H9 (cell line): ENCODE results near the gene KIF16B. TPM values are rescaled to one million over a fixed set of nuclear protein-coding genes. Genes with fewer than 3 reads are reported as not detected.
A peak's percentile ranks its signal among the peaks of the same experiment; 100 is the strongest.

Source experiments
- DNase-seq: peaks from one replicate; pipeline ENCODE4 v3.0.0-alpha.2; 2017
- H2AFZ ChIP-seq: one replicate; pipeline ENCODE4 v1.6.1; 2013; ENCODE audit warnings: mild to moderate bottlenecking, low read length, control low read depth, moderate library complexity
- H2AK5ac ChIP-seq: 2 replicates; pipeline ENCODE4 v1.6.1; 2013; ENCODE audit warnings: low read length, control low read depth, mixed read lengths; ENCODE audit not compliant: insufficient read length
- H2BK120ac ChIP-seq: one replicate; pipeline ENCODE4 v1.6.1; 2013; ENCODE audit warnings: low read depth, mild to moderate bottlenecking, low read length, control low read depth, inconsistent platforms; ENCODE audit not compliant: poor library complexity, severe bottlenecking
- H2BK12ac ChIP-seq: 2 replicates; pipeline ENCODE4 v1.6.1; 2013; ENCODE audit warnings: low read length, control low read depth, mixed read lengths, low read depth; ENCODE audit not compliant: insufficient read length
- H2BK15ac ChIP-seq: 2 replicates; pipeline ENCODE4 v1.6.1; 2013; ENCODE audit warnings: low read depth, low read length, control low read depth
- H2BK20ac ChIP-seq: one replicate; pipeline ENCODE4 v1.6.1; 2013; ENCODE audit warnings: low read depth, mild to moderate bottlenecking, low read length, control low read depth, inconsistent platforms; ENCODE audit not compliant: poor library complexity, severe bottlenecking
- H2BK5ac ChIP-seq: 2 replicates; pipeline ENCODE4 v1.6.1; 2013; ENCODE audit warnings: low read length, control low read depth, mixed read lengths; ENCODE audit not compliant: insufficient read length
- H3K14ac ChIP-seq: 2 replicates; pipeline ENCODE4 v1.6.1; 2013; ENCODE audit warnings: low read length, control low read depth; ENCODE audit not compliant: insufficient read depth
- H3K18ac ChIP-seq: 2 replicates; pipeline ENCODE4 v1.6.1; 2013; ENCODE audit warnings: low read depth, mild to moderate bottlenecking, mixed read lengths, low read length, control low read depth; ENCODE audit not compliant: insufficient read length
- H3K23ac ChIP-seq: 2 replicates; pipeline ENCODE4 v1.6.1; 2013; ENCODE audit warnings: low read length, control low read depth, mixed read lengths, low read depth; ENCODE audit not compliant: insufficient read length
- H3K23me2 ChIP-seq: 2 replicates; pipeline ENCODE4 v1.6.1; 2013; ENCODE audit warnings: low read depth, mild to moderate bottlenecking, mixed read lengths, low read length, control low read depth; ENCODE audit not compliant: insufficient read length, poor library complexity, severe bottlenecking
- H3K27ac ChIP-seq: 2 replicates; pipeline ENCODE4 v1.5.1; 2013; ENCODE audit warnings: low read length, control low read depth, mixed read lengths, low read depth; ENCODE audit not compliant: insufficient read length
- H3K27me3 ChIP-seq: 2 replicates; pipeline ENCODE4 v1.6.1; 2013; ENCODE audit warnings: low read length, control low read depth, inconsistent platforms; ENCODE audit not compliant: insufficient read depth
- H3K4ac ChIP-seq: 2 replicates; pipeline ENCODE4 v1.6.1; 2013; ENCODE audit warnings: low read depth, mild to moderate bottlenecking, control low read depth, inconsistent platforms, low read length, moderate library complexity
- H3K4me1 ChIP-seq: 2 replicates; pipeline ENCODE4 v1.6.1; 2013; ENCODE audit warnings: low read length, control low read depth, inconsistent platforms; ENCODE audit not compliant: insufficient read depth
- H3K4me2 ChIP-seq: 2 replicates; pipeline ENCODE4 v1.6.1; 2013; ENCODE audit warnings: low read length, control low read depth, mixed read lengths; ENCODE audit not compliant: insufficient read length, insufficient read depth
- H3K56ac ChIP-seq: 2 replicates; pipeline ENCODE4 v1.6.1; 2013; ENCODE audit warnings: low read depth, mild to moderate bottlenecking, mixed read lengths, low read length, control low read depth; ENCODE audit not compliant: insufficient read length
- H3K79me1 ChIP-seq: 2 replicates; pipeline ENCODE4 v1.6.1; 2013; ENCODE audit warnings: low read depth, mild to moderate bottlenecking, moderate library complexity, low read length, control low read depth, inconsistent platforms; ENCODE audit not compliant: insufficient read depth, poor library complexity, severe bottlenecking
- H3K79me2 ChIP-seq: 2 replicates; pipeline ENCODE4 v1.6.1; 2013; ENCODE audit warnings: low read length, control low read depth, inconsistent platforms; ENCODE audit not compliant: insufficient read depth
- H3K9ac ChIP-seq: 2 replicates; pipeline ENCODE4 v1.6.1; 2013; ENCODE audit warnings: low read length, control low read depth, mixed read lengths; ENCODE audit not compliant: insufficient read length; ENCODE audit errors: extremely low read depth
- H3K9me3 ChIP-seq: one replicate; pipeline ENCODE4 v1.6.1; 2013; ENCODE audit warnings: low read depth, low read length, inconsistent platforms; ENCODE audit not compliant: control insufficient read depth
- H3T11ph ChIP-seq: one replicate; pipeline ENCODE4 v1.6.1; 2013; ENCODE audit warnings: mild to moderate bottlenecking, low read length, control low read depth, inconsistent platforms
- H4K20me1 ChIP-seq: one replicate; pipeline ENCODE4 v1.6.1; 2013; ENCODE audit not compliant: control insufficient read depth, insufficient read length, insufficient read depth
- H4K5ac ChIP-seq: 2 replicates; pipeline ENCODE4 v1.6.1; 2013; ENCODE audit warnings: low read depth, mild to moderate bottlenecking, mixed read lengths, low read length, control low read depth; ENCODE audit not compliant: insufficient read length
- H4K8ac ChIP-seq: replicated peaks from 2 replicates; pipeline ENCODE4 v1.6.1; 2013; ENCODE audit warnings: low read length, control low read depth, mixed read lengths, low read depth; ENCODE audit not compliant: insufficient read length
- H4K91ac ChIP-seq: 2 replicates; pipeline ENCODE4 v1.6.1; 2013; ENCODE audit warnings: low read depth, mild to moderate bottlenecking, moderate library complexity, mixed read lengths, low read length, control low read depth; ENCODE audit not compliant: insufficient read length
- H3K27ac Mint-ChIP-seq, 3 experiments: 2 replicates in 2 of 3; 3 replicates in 1 of 3; pipeline ENCODE4 v1.8.0; 2020 to 2021; ENCODE audit warnings: mixed read lengths in 3 of 3, mild to moderate bottlenecking in 1 of 3, moderate library complexity in 1 of 3
- H3K27me3 Mint-ChIP-seq: 2 replicates; pipeline ENCODE4 v1.8.0; 2021; ENCODE audit warnings: low read depth, mild to moderate bottlenecking, moderate library complexity, mixed read lengths
- H3K36me3 Mint-ChIP-seq, 3 experiments: 2 replicates in 2 of 3; 3 replicates in 1 of 3; pipeline ENCODE4 v1.8.0; 2020 to 2021; ENCODE audit warnings: low read depth in 3 of 3, mixed read lengths in 3 of 3; ENCODE audit not compliant: insufficient read depth in 1 of 3
- H3K4me1 Mint-ChIP-seq, 2 experiments: 2 replicates each; pipeline ENCODE4 v1.8.0; 2020; ENCODE audit warnings: mixed read lengths in 2 of 2
- H3K4me3 Mint-ChIP-seq, 2 experiments: 2 replicates in 1 of 2; 3 replicates in 1 of 2; pipeline ENCODE4 v1.8.0; 2020 to 2021; ENCODE audit warnings: mild to moderate bottlenecking in 2 of 2, mixed read lengths in 2 of 2, moderate library complexity in 1 of 2
- H3K9me3 Mint-ChIP-seq, 2 experiments: 2 replicates in 1 of 2; 3 replicates in 1 of 2; pipeline ENCODE4 v1.8.0; 2020; ENCODE audit warnings: mild to moderate bottlenecking in 2 of 2, mixed read lengths in 2 of 2, moderate library complexity in 1 of 2
- WGBS: extraction: QIAGEN DNeasy Blood & Tissue Kit; methylation state at CpG from one replicate; pipeline ENCODE4 v1.1.7; 2013; ENCODE audit warnings: missing lambda C conversion rate, low lambda C conversion rate, mixed read lengths; ENCODE audit not compliant: insufficient read length; ENCODE audit errors: extremely low coverage; 5-methylcytosine and 5-hydroxymethylcytosine counted together
- total RNA-seq: library from RNA; stranded (reverse); gene quantifications from 2 replicates; pipeline ENCODE4 v1.2.1, GENCODE V29; 2021
- TF ChIP-seq, protein P1 (sequence below): fragments of 200-600 bp; sonication (generic); conservative IDR thresholded peaks from 3 replicates; pipeline ENCODE4 v1.8.0; 2021; ENCODE audit warnings: antibody characterized with exemption, mild to moderate bottlenecking

KIF16B gene
- total RNA-seq, 1 experiment from 2014 or later = 7.4 TPM

DNA sequence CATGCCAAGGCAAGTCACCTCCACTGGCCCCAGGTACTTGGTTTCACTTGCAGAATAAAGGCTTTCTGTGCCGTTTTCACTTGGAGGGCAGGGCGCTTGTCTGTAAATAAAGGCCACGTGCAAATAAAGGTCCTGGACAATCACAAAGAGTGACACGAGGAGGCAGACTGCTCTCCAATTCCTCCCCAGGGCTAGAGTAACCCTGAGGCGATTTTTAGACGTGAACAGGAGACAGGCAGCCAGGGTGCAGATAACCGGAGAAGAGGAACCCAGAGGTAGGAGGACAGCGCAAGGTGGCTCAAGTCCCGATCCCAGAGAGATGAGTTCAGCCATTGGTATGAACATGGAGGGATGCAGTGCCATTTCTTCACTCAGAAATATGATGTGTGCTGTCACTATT lies 327.4 kb downstream of the KIF16B start:
- no peaks in the 10 kb centered on the region for H3K79me2 ChIP-seq
- H2AFZ ChIP-seq = no peak overlapping the region
- H4K8ac ChIP-seq = no peak overlapping the region
- H3K9me3 ChIP-seq = no peaks in the 10 kb centered on the region
- no peak overlapping the region for H3K4me2 ChIP-seq
- H3K23me2 ChIP-seq = no peaks in the 10 kb centered on the region
- no peak for DNase-seq
- no peaks in the 10 kb centered on the region for H3K27me3 ChIP-seq
- no peak overlapping the region for H2AK5ac ChIP-seq
- H3T11ph ChIP-seq = no peak overlapping the region
- H4K91ac ChIP-seq = no peak overlapping the region
- no peak overlapping the region for H4K5ac ChIP-seq
- H3K56ac ChIP-seq = no peak overlapping the region
- TF ChIP-seq, protein P1, sequence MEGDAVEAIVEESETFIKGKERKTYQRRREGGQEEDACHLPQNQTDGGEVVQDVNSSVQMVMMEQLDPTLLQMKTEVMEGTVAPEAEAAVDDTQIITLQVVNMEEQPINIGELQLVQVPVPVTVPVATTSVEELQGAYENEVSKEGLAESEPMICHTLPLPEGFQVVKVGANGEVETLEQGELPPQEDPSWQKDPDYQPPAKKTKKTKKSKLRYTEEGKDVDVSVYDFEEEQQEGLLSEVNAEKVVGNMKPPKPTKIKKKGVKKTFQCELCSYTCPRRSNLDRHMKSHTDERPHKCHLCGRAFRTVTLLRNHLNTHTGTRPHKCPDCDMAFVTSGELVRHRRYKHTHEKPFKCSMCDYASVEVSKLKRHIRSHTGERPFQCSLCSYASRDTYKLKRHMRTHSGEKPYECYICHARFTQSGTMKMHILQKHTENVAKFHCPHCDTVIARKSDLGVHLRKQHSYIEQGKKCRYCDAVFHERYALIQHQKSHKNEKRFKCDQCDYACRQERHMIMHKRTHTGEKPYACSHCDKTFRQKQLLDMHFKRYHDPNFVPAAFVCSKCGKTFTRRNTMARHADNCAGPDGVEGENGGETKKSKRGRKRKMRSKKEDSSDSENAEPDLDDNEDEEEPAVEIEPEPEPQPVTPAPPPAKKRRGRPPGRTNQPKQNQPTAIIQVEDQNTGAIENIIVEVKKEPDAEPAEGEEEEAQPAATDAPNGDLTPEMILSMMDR = no peak
- no peak overlapping the region for H2BK120ac ChIP-seq
- peaks cover 2% of the 10 kb centered on the region; the same call in 1 of the 2 replicates for H3K27me3 Mint-ChIP-seq
- no peaks in the 10 kb centered on the region for H3K9me3 Mint-ChIP-seq
- H3K4me1 Mint-ChIP-seq = no peaks in the 10 kb centered on the region
- H3K4me1 ChIP-seq = no peaks in the 10 kb centered on the region
- WGBS = no CpG with 5 or more reads among the region's 9 CpGs
- no peak overlapping the region for H3K4ac ChIP-seq
- no peak overlapping the region for H3K9ac ChIP-seq
- no peak overlapping the region for H2BK20ac ChIP-seq
- H3K18ac ChIP-seq = no peak overlapping the region
- H4K20me1 ChIP-seq = no peaks in the 10 kb centered on the region
- H3K4me3 Mint-ChIP-seq = peak overlapping the region in 1 of 2 experiments; percentile 22; a peak in 1 of 5 replicates
- no peak overlapping the region for H3K14ac ChIP-seq
- no peaks in the 10 kb centered on the region for H3K36me3 Mint-ChIP-seq
- H3K27ac ChIP-seq = no peak overlapping the region
- H2BK5ac ChIP-seq = no peak overlapping the region
- no peak overlapping the region for H2BK12ac ChIP-seq
- no peak overlapping the region for H3K23ac ChIP-seq
- no peak overlapping the region for H2BK15ac ChIP-seq
- peak overlapping the region in 1 of 3 experiments; percentile 80; a peak in 1 of 7 replicates for H3K27ac Mint-ChIP-seq
- H3K79me1 ChIP-seq = no peaks in the 10 kb centered on the region
